HG02623 (cell line): ENCODE measurements around the gene DAGLA.

Source experiments
- ATAC-seq: cut with Tn5 transposase; IDR thresholded peaks from one replicate; pipeline ENCODE4 v1.9.1; 2021; ENCODE audit warnings: moderate library complexity; ENCODE audit not compliant: unreplicated experiment

The DAGLA gene

DNA sequence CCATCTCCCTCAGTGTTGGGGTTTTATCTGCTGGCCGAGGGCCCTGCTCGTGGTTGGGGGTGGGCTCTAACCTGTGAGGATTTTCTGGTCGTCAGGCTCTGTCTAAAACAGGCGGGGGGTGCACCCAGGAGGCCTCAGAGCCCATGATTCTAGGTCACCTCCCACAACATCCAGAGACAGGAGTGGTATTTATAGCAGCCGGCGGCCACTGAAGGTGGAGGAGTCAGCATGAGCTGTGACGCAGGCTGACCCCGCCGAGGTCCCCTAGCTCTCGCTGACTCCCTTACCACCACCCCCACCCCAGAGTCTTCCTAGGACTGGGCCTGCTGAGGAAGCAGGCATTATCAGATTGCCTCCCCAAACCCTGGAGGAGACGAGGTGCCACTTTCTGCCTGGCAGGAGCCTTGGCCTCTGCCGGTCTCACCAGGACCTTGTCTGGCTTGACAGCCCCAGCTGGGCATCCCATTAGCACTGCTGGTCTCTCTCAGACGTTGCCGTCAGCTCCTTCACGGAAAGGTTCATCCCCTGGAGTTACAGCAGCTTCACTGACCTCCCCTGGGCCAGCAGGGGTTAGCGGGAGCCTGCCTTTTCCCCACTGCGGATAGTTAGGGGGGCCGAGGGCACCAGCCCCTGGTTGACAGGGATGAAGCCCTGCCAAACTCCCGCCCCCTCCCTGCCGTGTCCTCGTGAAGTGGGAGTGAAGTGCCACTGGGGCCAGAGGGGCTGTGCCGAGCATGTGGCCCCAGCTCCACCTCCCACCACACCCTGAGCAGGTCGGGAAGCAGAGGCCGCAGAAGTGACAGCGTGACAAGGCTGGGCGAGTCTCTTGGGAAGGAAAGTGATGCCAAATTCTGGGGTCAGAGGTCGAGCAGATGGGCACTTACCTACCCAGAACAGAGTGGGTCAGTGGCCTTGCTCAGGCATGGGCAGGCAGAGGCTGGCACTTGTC lies 26.5 kb downstream of the DAGLA start:
- no peak for ATAC-seq

DNA sequence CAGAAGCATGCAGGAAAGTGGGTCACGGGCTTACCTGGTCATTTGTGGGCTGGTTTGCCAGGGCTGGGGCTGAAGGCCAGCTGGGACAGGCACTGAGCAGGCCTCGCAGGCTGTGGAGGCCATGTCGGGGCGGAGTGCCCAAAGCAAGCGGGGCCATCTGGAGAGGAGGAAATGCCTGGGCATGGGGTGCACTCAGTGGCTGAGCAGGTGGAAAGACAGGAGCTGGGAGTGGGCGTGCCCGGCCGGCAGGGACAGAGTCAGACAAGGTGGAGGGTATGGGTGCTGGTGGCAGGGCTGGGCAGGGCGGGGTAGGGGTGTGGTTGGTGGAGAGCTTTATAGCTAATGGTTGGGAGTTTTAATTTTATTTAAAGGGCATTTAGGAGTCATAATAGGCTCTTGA lies 27.4 kb downstream of the DAGLA start:
- ATAC-seq: no peak

DNA sequence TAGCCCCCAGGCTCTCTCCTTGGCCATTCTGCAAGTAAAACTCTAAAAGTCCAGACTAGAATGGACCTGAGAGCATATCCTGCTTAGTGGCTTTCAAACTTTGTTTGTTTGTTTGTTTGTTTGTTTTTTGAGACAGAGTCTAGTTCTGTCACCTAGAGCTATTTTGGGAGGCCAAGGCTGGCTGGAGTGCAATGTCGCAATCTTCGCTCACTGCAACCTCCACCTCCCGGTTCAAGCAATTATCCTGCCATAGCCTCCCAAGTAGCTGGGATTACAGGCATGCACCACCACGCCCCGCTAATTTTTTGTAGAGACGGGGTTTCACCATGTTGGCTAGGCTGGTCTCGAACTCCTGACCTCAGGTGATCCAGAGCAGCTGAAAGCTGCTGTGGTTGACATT lies 28.9 kb downstream of the DAGLA start:
- ATAC-seq: no peak

DNA sequence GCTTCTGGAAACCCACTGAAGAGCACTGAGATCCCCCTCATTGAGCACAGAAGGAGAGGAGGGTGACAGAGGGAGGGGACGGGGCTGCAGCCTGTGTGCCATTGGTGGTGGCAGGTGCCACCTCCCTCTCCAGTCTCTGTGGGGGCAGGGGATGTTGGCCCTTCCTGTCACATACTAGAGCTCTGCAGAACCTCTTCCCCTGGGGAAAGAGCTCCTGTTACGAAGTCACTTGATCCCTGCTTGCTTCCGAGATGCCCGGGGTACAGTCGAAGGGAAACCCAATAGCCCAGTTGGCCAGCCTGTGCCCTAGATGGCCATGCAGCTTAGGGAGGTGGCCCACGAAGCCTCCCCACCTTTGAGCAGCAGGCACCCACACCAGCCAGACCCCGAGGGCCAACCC lies 29.4 kb downstream of the DAGLA start:
- ATAC-seq: no peak

- no peak for ATAC-seq
These were observed 29.8 kb downstream of the DAGLA start for GRCh38 chr11:61710019-61710418.

DNA sequence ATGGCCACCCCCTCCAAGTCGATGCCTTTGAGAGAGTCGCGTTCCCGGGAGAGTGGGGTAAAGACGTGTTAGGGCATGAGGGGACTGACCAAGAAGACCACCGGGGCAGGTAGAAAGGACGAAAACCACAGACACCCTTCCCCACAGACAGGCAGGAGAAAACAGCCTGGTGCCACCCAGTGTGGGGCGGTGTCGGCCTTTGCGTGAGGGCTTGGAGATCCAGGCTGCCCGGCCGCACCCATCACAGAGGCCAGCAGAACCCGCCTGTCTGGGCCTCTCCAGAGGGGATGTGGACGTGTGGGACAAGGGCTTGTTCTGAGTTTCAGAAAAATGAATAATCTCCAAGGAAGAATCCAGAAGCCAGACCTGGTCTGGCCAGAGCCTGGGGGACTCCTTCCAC lies 30.8 kb downstream of the DAGLA start:
- ATAC-seq: no peak

DNA sequence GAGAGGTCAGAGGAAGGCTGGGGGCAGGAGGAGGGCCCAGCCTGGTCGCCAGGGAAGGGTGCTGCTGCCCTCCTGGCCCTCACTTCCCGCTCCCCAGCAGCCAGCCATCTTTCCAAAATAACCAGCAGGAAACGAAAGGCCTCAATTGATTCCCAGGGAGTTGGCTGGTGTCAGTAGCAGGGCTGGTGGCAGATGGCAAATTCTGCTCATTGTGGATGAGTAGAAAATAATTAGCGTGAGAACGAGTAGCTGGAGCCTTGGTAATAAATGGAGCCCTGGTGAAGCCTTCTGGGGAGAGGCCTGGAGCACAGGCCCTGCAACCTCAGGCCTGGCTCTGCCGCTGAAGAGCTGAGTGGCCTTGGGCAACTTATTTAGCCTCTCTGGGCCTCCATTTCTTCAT lies 31.3 kb downstream of the DAGLA start:
- no peak for ATAC-seq

DNA sequence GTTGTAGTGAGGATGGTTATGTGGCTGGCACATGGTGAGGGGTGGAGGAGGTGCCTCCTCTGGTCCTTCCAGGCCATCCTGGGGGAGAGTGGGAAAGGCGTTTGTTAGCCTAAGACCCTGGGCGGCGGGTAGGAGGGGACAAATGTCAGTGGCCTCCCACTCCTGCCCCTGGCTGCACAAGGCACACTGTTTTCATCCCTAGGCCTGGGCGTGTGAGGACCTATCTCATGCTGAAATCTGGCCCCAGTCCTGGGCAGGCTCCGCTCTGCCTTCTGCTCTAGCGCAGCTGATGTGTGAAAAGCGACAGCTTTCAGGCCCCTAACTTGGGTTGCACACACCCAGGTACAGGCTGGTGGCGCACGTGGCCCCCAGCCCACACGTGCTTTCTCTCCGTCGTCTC lies 32.1 kb downstream of the DAGLA start:
- no peak for ATAC-seq

- no peak for ATAC-seq
These were observed 32.7 kb downstream of the DAGLA start for GRCh38 chr11:61712846-61713245.

- ATAC-seq: no peak
These were observed 33.3 kb downstream of the DAGLA start for GRCh38 chr11:61713464-61713863.

GRCh38 chr11:61713906-61714305 lies 33.7 kb downstream of the DAGLA start:
- ATAC-seq: no peak

- ATAC-seq: no peak
These were observed 34.1 kb downstream of the DAGLA start for GRCh38 chr11:61714316-61714715.

GRCh38 chr11:61714916-61715315 lies 34.7 kb downstream of the DAGLA start:
- no peak for ATAC-seq

DNA sequence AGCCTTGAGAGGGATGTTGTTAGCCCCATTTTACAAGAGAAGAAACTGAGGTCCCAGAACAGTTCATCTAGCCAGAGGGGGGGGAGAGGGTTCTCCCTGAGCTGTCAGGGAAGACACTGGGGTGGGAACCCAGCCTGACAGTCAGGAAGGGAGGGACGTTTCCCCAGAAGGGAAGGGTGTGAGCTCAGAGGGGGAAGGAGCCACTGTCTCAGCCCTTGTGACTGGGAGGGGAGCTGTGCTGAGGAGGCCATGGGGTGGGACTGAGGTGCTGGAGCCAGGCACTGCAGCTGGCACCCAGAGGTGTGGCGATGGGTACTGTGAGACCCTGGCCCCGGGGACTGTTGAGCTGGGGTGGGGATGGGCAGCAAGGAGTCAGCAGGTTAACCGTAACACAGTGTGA lies 35.7 kb downstream of the DAGLA start:
- no peak for ATAC-seq

DNA sequence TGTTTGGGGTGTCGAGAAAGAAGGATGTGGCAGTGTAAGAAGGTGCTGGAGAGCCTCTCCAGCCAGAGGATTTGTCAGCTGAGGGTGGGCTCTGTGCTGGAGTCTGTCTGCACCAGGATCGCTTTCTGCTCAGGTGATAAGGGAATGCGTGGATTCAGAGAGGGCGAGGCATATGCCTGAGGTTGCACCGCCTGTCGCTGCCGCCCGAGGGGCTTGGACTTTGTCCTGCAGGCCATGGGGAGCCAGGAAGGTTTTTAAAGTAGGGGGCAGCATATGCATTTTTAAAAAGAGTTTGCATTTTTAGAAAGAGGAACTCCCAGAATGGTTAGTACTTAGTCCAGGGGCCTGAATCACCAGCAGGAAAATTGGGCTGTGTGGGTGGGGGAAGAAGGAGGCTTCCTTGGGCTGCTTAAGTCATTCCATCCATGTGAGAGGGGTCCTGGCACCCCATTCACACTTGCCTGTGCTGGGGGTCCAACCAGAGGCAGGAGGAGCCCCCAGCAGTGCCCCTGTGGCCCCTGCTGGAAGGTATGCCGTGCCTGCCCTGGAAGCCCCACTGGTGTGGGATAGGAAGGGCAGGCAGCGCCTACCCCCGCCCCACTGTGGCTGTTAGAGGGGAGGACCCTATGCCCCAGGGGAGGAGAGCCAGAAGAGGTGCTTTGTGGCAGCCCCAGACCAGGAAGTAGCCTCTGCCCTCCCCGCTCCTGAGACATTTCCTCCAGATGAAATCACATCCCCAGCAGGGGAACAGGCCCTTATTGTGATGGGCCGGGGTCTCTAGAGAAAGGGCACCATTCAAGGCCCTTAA lies 36.5 kb downstream of the DAGLA start:
- no peak for ATAC-seq

GRCh38 chr11:61717286-61718033 lies 37.3 kb downstream of the DAGLA start:
- no peak for ATAC-seq

GRCh38 chr11:61718046-61718531 lies 37.9 kb downstream of the DAGLA start:
- ATAC-seq: no peak

- no peak for ATAC-seq
These were observed 38.6 kb downstream of the DAGLA start for GRCh38 chr11:61718621-61719302.

GRCh38 chr11:61719978-61720377 lies 39.8 kb downstream of the DAGLA start:
- no peak for ATAC-seq

DNA sequence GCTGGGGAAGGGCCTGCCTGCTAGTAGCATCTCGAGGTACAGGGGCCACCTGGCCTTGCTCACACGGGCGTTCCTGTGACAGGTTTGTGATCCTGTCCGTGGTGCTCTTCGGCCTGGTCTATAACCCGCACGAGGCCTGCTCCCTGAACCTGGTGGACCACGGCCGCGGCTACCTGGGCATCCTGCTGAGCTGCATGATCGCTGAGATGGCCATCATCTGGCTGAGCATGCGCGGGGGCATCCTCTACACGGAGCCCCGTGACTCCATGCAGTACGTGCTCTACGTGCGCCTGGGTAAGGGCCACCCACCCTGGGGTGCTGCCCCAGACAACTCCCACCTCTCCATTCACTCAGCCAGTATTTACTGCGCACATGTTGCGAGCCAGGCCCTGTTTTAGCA lies 40.4 kb downstream of the DAGLA start:
- no peak for ATAC-seq

DNA sequence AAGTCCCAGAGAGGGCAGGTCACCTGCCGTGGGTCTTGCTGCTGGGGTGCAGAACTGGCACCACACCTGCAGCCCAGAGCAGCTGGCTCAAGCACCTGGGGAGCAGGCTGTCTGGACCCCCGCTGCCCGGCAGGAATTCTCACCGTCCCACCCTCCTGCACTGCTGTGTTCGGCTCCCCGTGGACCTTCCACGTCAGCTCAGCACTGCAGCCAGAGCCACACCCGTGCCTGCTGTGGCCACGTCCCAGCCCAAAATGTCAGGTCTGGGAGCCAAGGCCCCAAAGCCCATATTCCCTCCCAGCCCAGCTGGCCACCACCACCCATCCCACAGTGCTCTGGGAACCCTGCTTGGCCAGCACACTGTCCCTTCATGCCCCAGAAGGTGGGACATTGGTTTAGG lies 44.2 kb downstream of the DAGLA start:
- ATAC-seq: no peak
